Rectal smooth muscle tissue (tissue), 1 donor: Measurements from ENCODE around the gene CEP112.
"Not testable (repeated sequence)": the region's sequence is repeated elsewhere in the genome, so short reads cannot be mapped to it uniquely, and the experiment has no call there.

Experiments used
- H3K27ac ChIP-seq: one replicate; pipeline ENCODE4 v1.7.0; 2013; ENCODE audit warnings: low read depth, low read length, inconsistent platforms
- H3K27me3 ChIP-seq: one replicate; pipeline ENCODE4 v1.7.0; 2013; ENCODE audit warnings: low read length; ENCODE audit not compliant: control insufficient read depth, insufficient read depth
- H3K36me3 ChIP-seq: one replicate; pipeline ENCODE4 v1.7.0; 2013; ENCODE audit warnings: low read length; ENCODE audit not compliant: control insufficient read depth, insufficient read depth
- H3K4me1 ChIP-seq: one replicate; pipeline ENCODE4 v1.7.0; 2013; ENCODE audit warnings: low read length; ENCODE audit not compliant: control insufficient read depth, insufficient read depth
- H3K4me3 ChIP-seq: one replicate; pipeline ENCODE4 v1.7.0; 2013; ENCODE audit warnings: low read length
- H3K9ac ChIP-seq: one replicate; pipeline ENCODE4 v1.7.0; 2013; ENCODE audit warnings: low read length

Gene CEP112

GRCh38 chr17:65699459-65699858 is 492.5 kb downstream of the CEP112 start:
- no peaks in the 10 kb centered on the region for H3K4me1 ChIP-seq

GRCh38 chr17:65698381-65699061 is 493.4 kb downstream of the CEP112 start:
- no peaks in the 10 kb centered on the region for H3K36me3 ChIP-seq
- H3K27ac ChIP-seq, result no peak overlapping the region
- H3K4me3 ChIP-seq, result no peak overlapping the region
- no peaks in the 10 kb centered on the region for H3K4me1 ChIP-seq
- no peaks in the 10 kb centered on the region for H3K27me3 ChIP-seq
- H3K9ac ChIP-seq, result no peak overlapping the region

More at GRCh38 chr17:65699459-65699858, 492.5 kb downstream of the CEP112 start:
- no peak overlapping the region for H3K4me3 ChIP-seq
- no peak overlapping the region for H3K27ac ChIP-seq
- no peak overlapping the region for H3K9ac ChIP-seq
- no peaks in the 10 kb centered on the region for H3K36me3 ChIP-seq
- no peaks in the 10 kb centered on the region for H3K27me3 ChIP-seq

- Histone ChIP-seq H3K4me1 (no peaks in the 10 kb centered on the region), H3K9ac (no peak overlapping the region), H3K36me3 (no peaks in the 10 kb centered on the region), H3K27me3 (no peaks in the 10 kb centered on the region), H3K27ac (no peak overlapping the region), H3K4me3 (no peak overlapping the region)
Measured at GRCh38 chr17:65697661-65698060, 494.3 kb downstream of the CEP112 start.

- Histone ChIP-seq H3K9ac (no peak overlapping the region), H3K27me3 (no peaks in the 10 kb centered on the region), H3K27ac (no peak overlapping the region), H3K4me3 (no peak overlapping the region), H3K36me3 (no peaks in the 10 kb centered on the region), H3K4me1 (no peaks in the 10 kb centered on the region)
Measured at GRCh38 chr17:65696739-65697394, 495.1 kb downstream of the CEP112 start.

DNA sequence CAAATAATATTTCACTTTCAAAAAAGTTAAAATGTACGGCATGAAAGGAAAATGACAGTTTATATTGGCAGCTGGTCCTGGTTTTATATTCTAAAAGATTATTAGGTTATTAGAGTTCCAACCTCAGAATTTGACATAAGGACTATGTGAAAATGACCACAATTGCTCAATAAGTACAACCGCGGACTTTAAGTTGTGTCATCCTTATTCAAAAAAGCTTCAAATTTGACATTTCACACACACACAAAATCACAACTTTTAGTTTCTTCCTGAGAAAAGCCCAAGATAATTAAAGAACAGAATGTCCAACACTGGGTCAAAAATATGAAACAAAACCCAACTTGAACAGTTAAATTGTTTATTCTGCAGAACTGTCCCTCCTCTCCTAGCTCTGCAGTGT is 497.3 kb downstream of the CEP112 start:
- no peak overlapping the region for H3K9ac ChIP-seq
- no peak overlapping the region for H3K4me3 ChIP-seq
- H3K36me3 ChIP-seq, result no peaks in the 10 kb centered on the region
- H3K4me1 ChIP-seq, result no peaks in the 10 kb centered on the region
- H3K27me3 ChIP-seq, result no peaks in the 10 kb centered on the region
- no peak overlapping the region for H3K27ac ChIP-seq

DNA sequence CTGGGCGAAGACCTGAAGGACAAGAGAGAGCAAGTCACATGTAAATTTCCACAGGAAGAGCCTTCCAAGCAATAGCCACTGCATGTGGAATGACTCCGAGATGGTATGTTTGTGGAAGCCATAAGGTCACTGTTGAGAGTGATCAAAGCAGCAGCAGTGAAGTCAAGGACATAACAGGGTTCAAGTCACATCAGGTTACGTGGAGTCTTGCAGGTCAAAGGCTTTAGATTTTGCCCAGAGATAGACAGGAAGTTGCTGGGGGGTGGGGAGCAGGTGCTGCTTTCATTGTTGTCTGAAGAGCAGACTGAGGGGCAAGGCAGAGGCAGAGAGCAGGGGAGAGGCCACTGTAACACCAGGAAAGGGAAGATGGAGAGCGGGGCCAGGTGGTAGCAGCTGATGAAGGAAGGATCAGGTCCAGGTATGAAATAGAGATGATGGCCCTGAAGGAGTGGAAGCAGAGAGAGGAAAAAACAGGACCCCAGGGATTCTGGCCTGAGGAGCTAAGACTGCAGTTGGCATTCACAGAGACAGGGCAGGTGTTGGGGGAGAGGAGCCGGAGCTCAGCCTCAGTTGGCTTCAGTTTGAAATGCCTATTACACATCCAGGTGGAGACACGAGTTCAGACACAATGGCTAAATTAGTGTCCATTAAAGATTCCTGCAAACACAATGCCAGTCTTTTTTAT is 501.2 kb downstream of the CEP112 start:
- Histone ChIP-seq H3K9ac (no peak overlapping the region), H3K4me3 (no peak overlapping the region), H3K36me3 (no peaks in the 10 kb centered on the region), H3K27ac (no peak overlapping the region), H3K4me1 (no peaks in the 10 kb centered on the region), H3K27me3 (no peaks in the 10 kb centered on the region)

DNA sequence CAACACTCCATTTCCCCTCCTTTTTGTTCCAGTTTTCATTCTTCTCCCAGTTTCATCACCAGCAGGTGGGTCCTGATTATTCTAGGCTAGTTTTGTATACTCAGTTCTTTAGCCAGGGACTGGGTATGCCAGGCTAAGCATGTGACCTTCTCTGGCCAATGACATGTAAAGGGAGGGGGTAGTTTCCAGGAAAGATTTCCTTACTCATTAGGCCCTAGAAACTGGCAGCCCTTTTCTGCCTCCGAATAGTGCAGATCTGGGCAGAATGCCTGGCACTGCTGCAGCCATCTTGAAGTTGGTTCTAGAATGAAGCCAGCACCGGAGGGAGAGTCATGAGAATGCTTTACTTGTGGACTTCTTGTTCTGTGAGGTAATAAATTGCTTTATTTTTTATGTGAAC is 503.6 kb downstream of the CEP112 start:
- H3K27ac ChIP-seq, result no peak overlapping the region
- no peak overlapping the region for H3K9ac ChIP-seq
- H3K27me3 ChIP-seq, result no peaks in the 10 kb centered on the region
- no peaks in the 10 kb centered on the region for H3K36me3 ChIP-seq
- no peak overlapping the region for H3K4me3 ChIP-seq
- no peaks in the 10 kb centered on the region for H3K4me1 ChIP-seq

GRCh38 chr17:65685110-65685509 is 506.8 kb downstream of the CEP112 start:
- H3K9ac ChIP-seq, result no peak overlapping the region
- no peaks in the 10 kb centered on the region for H3K27me3 ChIP-seq
- no peaks in the 10 kb centered on the region for H3K36me3 ChIP-seq
- H3K27ac ChIP-seq, result no peak overlapping the region
- H3K4me1 ChIP-seq, result no peaks in the 10 kb centered on the region
- no peak overlapping the region for H3K4me3 ChIP-seq

DNA sequence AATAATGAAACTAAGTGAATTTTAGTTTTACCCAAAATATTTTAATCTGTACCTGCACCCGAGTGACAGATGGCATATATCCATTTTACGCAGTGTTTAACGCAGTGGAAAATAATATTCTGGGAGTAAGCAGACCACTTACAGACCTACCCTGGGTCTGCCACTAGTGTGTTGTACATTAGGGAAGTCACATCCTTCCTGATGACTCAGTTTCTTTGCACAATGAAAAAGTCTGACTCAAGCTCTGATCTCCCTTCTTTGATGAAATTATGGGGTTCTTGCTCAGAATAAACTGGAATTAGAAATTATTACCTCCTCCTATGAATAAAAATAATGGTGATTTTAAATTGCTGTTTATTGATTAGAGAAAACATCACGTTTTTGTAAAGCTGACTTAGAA is 507.3 kb downstream of the CEP112 start:
- H3K27ac ChIP-seq, result no peak overlapping the region
- no peak overlapping the region for H3K9ac ChIP-seq
- H3K4me3 ChIP-seq, result no peak overlapping the region
- H3K4me1 ChIP-seq, result no peaks in the 10 kb centered on the region
- no peaks in the 10 kb centered on the region for H3K27me3 ChIP-seq
- no peaks in the 10 kb centered on the region for H3K36me3 ChIP-seq

GRCh38 chr17:65683428-65683827 is 508.5 kb downstream of the CEP112 start:
- Histone ChIP-seq H3K9ac (no peak overlapping the region), H3K36me3 (no peaks in the 10 kb centered on the region), H3K27me3 (no peaks in the 10 kb centered on the region), H3K27ac (no peak overlapping the region), H3K4me1 (no peaks in the 10 kb centered on the region), H3K4me3 (no peak overlapping the region)

DNA sequence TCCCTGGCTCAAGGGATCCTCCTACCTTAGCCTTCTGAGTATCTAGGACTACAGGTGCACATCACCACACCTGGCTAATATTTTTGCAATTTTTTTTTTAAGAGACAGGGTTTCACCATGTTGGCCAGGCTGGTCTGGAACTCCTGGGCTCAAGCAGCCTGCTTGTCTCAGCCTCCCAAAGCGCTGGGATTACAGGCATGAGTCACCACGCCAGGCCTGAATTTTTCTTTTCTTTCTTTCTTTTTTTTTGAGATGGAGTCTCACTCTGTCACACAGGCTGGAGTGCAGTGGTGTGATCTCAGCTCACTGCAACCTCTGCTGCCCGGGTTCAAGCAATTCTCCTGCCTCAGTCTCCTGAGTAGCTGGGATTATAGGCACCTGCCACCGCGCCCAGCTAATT is 510.2 kb downstream of the CEP112 start:
- H3K27ac ChIP-seq, H3K4me3 ChIP-seq, H3K27me3 ChIP-seq, H3K9ac ChIP-seq, H3K4me1 ChIP-seq, H3K36me3 ChIP-seq: not testable (repeated sequence)

DNA sequence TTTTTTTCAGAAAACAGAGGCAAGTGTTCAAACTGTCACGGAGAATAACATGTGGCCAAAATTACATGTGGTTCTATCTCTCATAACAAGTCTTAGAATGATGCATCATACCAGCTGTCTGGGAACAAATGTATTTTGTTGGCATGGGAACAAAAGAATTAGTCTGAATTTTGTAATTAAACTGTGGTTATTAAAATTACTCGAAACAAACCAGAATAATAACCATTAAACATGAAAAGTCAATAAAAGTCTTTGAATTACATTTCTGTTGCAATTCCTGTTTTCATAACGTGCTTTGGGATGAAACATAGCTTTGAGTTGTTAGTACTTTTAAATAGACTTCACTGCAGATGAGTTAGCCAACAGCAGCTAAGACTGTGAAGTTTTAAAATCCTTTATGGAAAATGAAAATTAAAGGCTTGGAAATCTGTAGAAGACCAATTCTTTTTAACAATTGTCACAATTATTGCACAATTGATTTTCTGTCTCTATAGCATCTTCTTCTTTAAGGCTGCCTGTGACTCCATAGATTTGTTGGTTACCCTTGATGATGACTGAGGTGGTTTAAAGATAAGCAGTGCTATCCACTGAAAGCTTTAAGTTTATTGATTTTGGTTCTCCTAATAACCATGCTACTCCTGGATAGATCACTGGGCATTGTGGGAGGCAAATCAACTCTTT is 512.6 kb downstream of the CEP112 start:
- Histone ChIP-seq H3K27ac (no peak overlapping the region), H3K4me3 (no peak overlapping the region), H3K36me3 (no peaks in the 10 kb centered on the region), H3K4me1 (no peaks in the 10 kb centered on the region), H3K27me3 (no peaks in the 10 kb centered on the region), H3K9ac (no peak overlapping the region)
